ENCODE measurements around the gene NSMCE3. TPM values are rescaled to one million over a fixed set of nuclear protein-coding genes. Genes with fewer than 3 reads are reported as not detected.

The NSMCE3 gene
- total and polyA plus RNA-seq, 5 experiments from 2014 or later: 17.2 to 38.4 (median 34.5) TPM

DNA sequence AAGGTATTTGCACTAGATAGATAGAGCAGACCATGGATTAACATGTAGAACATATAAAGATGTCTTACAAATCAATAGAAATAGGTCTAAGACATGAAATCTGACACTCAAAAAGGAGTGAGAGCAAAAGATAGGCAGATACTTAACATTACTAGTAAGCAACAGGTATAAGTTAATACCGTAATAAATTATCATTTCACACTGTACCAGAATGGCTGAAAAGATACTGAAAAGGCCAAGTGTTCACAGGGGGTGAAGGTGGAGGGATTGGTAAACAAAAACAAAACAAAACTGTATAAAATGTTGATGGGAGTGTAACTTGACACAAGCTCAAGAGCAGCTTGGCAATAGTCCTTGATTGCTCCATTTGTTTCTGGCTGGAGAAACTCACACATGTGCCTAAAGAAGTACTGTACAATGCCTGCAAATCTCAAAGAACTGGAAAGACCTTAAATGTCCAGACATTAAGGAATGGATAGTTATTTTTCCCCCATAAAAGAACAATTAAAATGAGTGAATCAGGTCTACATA lies 3.5 kb downstream of the NSMCE3 start:
- POLR2A ChIA-PET: no interaction called here
- Mint-ChIP-seq H3K4me3 (peak overlapping the region in 6 of 10 donors; percentile 2 to 56 (median 42)), H3K27me3 (no peaks in the 10 kb centered on the region), H3K27ac (peak overlapping the region in 2 of 10 donors; percentile 3 to 60), H3K9me3 (no peaks in the 10 kb centered on the region), H3K36me3 (peaks cover 0 to 15% (median 0%) of the 10 kb centered on the region in 3 donors), H3K4me1 (peaks cover 35 to 64% (median 60%) of the 10 kb centered on the region in 4 donors)
- no peak for DNase-seq
- ATAC-seq: no peak

DNA sequence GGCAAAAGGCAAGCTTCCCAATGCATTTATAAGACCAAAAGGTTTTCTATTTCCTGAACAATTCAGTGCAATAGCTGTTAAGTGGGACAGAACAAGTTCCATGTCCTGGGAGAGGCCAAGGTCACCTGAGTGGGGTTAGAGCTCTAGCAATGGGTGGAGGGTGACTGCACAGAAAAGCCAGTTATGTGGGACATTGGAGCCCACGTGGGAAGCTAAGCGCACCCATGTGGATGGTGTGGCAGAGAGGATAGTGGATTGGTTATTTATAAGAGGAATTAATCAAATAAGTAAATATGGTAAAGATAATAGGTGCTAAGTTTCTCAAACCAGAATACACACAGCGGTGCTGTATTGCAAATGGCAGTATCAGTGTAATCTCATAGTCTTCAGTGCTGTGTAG lies 6.3 kb downstream of the NSMCE3 start:
- Mint-ChIP-seq H3K27ac (peak overlapping the region in 8 of 10 donors; percentile 37 to 87 (median 72)), H3K36me3 (peaks cover 0 to 15% (median 0%) of the 10 kb centered on the region in 3 donors), H3K4me1 (peaks cover 22 to 42% (median 39%) of the 10 kb centered on the region in 4 donors), H3K9me3 (no peaks in the 10 kb centered on the region), H3K4me3 (peak overlapping the region in 2 of 10 donors; percentile 2 to 5), H3K27me3 (peaks cover 0 to 4% (median 0%) of the 10 kb centered on the region in 5 donors)
- DNase-seq (no peak), ATAC-seq (no peak)
- POLR2A ChIA-PET: no interaction called here

DNA sequence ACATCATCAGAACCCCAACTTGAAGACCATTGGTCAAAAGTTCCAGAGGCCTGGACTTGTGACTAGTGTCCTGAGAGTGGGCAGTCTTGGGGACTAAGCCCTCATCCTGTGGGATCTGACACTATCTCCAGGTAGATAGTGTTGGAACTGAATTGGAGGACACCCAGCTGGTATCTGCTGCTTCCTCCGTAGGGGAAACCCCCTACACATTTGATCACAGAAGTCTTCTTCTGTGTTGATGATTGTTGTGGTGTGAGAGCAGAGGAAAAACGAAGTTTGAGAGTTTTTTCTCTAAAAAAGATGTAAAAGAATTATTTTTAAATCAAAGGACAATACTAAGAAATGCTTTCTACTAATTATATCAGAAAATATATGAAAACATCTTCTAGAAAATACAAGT lies 6.9 kb downstream of the NSMCE3 start:
- peak overlapping the region in 2 of 10 donors; percentile 2 to 15 for H3K4me3 Mint-ChIP-seq
- H3K27ac Mint-ChIP-seq: peak overlapping the region in 7 of 10 donors; percentile 39 to 87 (median 74)
- H3K27me3 Mint-ChIP-seq: peaks cover 0 to 4% (median 0%) of the 10 kb centered on the region in 5 donors
- peak; percentile 95 to 98 for ATAC-seq
- peaks cover 22 to 39% (median 36%) of the 10 kb centered on the region in 4 donors for H3K4me1 Mint-ChIP-seq
- DNase-seq: peak in 7 of 10 donors; percentile 4 to 49 (median 20)
- H3K9me3 Mint-ChIP-seq: no peaks in the 10 kb centered on the region
- POLR2A ChIA-PET: no interaction called here
- H3K36me3 Mint-ChIP-seq: peaks cover 0 to 15% (median 0%) of the 10 kb centered on the region in 3 donors

DNA sequence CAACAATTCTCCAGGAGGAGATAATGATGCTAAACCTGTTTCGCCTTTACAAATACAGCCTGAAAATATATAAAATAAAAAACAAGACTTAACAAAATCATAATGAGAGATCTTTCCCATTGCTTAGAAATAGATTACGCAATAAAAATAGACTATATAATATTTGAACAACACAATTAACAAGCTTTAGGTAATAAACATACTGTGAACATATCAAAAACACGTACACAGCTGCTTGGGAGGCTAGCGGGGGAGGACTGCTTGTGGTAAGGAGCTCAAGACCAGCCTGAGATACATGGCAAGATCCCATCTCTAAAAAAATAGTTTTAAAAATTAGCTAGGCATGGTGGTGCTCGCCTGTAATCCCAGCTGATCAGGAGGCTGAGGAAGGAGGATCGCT lies 8.7 kb downstream of the NSMCE3 start:
- ATAC-seq (no peak), DNase-seq (no peak)
- POLR2A ChIA-PET: no interaction called here
- no peaks in the 10 kb centered on the region for H3K9me3 Mint-ChIP-seq
- no peak overlapping the region for H3K4me3 Mint-ChIP-seq
- peaks cover 0 to 5% (median 0%) of the 10 kb centered on the region in 5 donors for H3K27me3 Mint-ChIP-seq
- peaks cover 0 to 4% (median 0%) of the 10 kb centered on the region in 3 donors for H3K36me3 Mint-ChIP-seq
- H3K27ac Mint-ChIP-seq: no peak overlapping the region
- peaks cover 11 to 21% (median 18%) of the 10 kb centered on the region in 4 donors for H3K4me1 Mint-ChIP-seq

DNA sequence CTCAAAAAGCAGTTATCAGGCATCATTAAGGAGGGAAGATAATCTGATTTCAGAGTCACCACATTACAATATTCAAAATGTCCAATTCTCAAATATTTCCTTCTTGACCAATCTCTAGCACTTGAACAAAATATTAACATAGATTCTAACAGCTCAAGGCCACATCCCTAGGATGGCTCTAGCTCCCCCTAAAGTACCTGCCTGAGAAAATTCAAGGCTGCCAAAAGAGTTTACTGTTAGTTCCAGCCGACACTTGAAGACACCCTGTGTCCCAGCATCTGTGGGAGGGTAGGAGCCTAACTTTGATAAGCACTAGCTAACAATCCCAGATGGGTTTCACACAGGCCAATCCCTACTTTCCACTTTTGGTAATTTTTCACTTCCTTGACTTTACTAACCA lies 10.4 kb downstream of the NSMCE3 start:
- POLR2A ChIA-PET: no interaction called here
- Mint-ChIP-seq H3K4me1 (peaks cover 10 to 17% (median 13%) of the 10 kb centered on the region in 4 donors), H3K4me3 (no peak overlapping the region), H3K27ac (peak overlapping the region in 2 of 10 donors; percentile 2 to 32), H3K27me3 (peaks cover 0 to 5% (median 3%) of the 10 kb centered on the region in 5 donors), H3K9me3 (no peaks in the 10 kb centered on the region), H3K36me3 (no peaks in the 10 kb centered on the region)
- DNase-seq (no peak), ATAC-seq (no peak)

DNA sequence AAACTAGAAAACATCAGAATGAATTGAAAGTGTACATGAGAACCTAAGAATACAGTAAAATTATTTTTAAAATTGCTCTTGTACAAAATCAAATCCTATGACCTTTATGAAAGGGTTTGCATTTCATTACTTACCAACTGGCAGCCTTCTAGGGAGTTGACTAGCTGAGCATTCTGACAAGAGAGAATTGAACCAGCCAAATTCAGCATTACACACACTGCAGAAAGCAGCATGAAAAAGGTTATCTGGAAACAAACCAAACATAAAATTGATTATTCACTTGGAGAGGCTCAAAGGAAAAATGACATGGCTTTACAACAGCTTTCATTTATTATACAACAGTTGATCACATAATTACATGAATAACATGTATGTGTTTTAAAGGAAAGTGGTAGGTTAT lies 17.4 kb downstream of the NSMCE3 start:
- no peaks in the 10 kb centered on the region for H3K4me1 Mint-ChIP-seq
- no peak for ATAC-seq
- H3K9me3 Mint-ChIP-seq: peaks cover 0 to 9% (median 0%) of the 10 kb centered on the region in 9 donors
- DNase-seq: no peak
- no peak overlapping the region for H3K4me3 Mint-ChIP-seq
- peaks cover 0 to 9% (median 3%) of the 10 kb centered on the region in 5 donors for H3K27me3 Mint-ChIP-seq
- POLR2A ChIA-PET: no interaction called here
- H3K27ac Mint-ChIP-seq: no peak overlapping the region
- H3K36me3 Mint-ChIP-seq: no peaks in the 10 kb centered on the region

DNA sequence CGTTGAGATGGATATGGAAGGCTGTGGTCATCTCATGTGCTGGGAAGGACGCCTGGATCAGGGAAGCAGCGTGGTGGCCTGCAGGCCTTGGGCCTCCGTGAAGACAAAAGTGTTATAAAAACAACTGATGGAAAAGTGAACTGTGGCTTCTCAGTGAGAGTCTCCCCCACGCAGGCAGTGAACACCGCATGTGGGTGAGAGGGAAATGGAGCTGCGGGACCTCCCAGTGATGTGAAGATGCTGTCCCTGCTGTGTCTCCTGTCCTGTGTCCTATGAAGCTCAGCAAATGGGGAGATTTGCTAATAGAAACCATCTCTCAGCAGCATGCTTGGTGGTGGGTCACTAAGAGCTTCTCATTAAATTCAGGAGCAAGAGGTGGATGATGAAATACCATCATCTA lies 25.1 kb downstream of the NSMCE3 start:
- H3K27me3 Mint-ChIP-seq: peaks cover 0 to 7% (median 0%) of the 10 kb centered on the region in 5 donors
- ATAC-seq (no peak), DNase-seq (no peak)
- H3K4me3 Mint-ChIP-seq: no peak overlapping the region
- POLR2A ChIA-PET: no interaction called here
- H3K27ac Mint-ChIP-seq: no peak overlapping the region
- peaks cover 0 to 4% (median 0%) of the 10 kb centered on the region in 9 donors for H3K9me3 Mint-ChIP-seq
- no peaks in the 10 kb centered on the region for H3K4me1 Mint-ChIP-seq
- H3K36me3 Mint-ChIP-seq: no peaks in the 10 kb centered on the region

DNA sequence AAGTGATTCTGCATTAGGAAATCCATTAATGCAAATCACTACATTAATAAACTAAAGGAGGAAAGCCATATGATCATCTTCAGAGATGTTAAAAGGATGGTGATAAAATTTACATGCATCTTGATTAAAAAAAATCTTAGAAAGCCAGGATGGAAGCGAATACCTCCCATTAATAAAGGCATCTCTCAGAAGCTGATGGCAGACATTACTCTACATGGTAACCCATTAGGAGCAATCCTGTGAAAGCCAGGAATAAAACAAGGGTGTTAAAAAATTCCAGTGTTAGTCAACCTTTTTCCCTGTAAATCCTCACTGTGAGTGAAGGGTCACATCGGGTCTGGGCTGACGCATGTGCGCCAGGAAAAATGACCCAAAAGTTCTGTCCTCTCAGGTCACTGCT lies 25.5 kb downstream of the NSMCE3 start:
- no peaks in the 10 kb centered on the region for H3K36me3 Mint-ChIP-seq
- no peak for DNase-seq
- H3K27me3 Mint-ChIP-seq: peaks cover 0 to 7% (median 0%) of the 10 kb centered on the region in 5 donors
- no peak overlapping the region for H3K4me3 Mint-ChIP-seq
- H3K27ac Mint-ChIP-seq: no peak overlapping the region
- H3K4me1 Mint-ChIP-seq: no peaks in the 10 kb centered on the region
- H3K9me3 Mint-ChIP-seq: peaks cover 0 to under 1% (median 0%) of the 10 kb centered on the region in 9 donors
- POLR2A ChIA-PET: no interaction called here
- no peak for ATAC-seq

DNA sequence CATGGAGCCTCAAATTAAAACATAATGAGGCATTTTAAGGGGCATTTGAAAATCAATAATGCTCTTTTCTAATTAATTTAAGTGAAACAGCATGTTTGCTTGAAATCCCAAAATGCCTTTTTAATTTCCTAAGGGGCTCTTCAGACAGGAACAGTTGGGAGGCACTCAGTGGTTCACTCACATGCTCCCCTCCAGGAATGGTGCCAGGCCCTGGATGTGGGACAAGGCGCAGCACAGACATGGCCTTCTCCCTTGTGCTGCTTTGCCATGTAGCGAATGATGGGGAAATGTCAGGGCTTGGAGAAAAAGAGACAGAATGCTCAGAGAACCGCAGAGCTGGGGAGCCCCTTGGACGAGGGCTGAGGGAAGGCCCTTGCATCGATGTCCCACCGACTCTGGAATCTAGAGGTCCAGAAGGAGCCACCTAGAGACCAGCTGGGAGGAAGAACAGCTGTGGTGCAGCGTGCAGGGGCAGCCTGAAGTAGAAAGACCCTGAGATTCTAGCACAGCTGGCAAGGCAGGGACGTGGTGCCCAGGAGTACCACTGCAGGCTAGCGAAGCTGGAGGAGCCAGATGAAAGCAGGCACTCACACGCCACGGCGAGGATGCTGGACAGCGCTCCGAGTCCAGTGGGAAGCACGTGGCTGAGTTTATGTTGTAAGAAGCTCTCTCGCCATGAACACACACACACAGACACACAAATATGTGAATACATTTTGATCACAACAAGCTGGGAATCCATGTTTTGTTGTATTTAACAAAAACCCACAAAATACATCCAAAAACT lies 27.0 kb downstream of the NSMCE3 start:
- H3K27me3 Mint-ChIP-seq: peaks cover 0 to 10% (median 1%) of the 10 kb centered on the region in 5 donors
- DNase-seq (no peak), ATAC-seq (no peak)
- H3K9me3 Mint-ChIP-seq: no peaks in the 10 kb centered on the region
- H3K36me3 Mint-ChIP-seq: no peaks in the 10 kb centered on the region
- no peaks in the 10 kb centered on the region for H3K4me1 Mint-ChIP-seq
- H3K4me3 Mint-ChIP-seq: no peak overlapping the region
- POLR2A ChIA-PET: no interaction called here
- H3K27ac Mint-ChIP-seq: no peak overlapping the region

DNA sequence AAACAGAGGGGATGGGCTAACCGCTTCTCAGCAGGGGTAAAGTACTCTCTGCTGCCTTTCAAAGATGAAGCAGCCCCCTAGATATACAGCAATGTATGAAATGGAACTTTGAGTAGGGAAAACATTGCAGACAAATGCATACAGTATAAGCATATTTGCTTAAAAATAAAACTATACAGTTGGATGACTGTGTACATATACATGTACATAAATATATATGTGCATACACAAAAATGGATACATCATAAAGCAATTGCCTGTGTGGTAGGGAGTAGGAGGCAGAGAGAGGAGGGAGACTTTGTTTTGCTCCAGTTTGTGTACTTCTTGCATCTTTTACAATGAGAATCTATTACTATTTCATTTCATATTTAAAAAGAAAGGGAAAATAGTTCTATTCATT lies 28.4 kb downstream of the NSMCE3 start:
- no peaks in the 10 kb centered on the region for H3K36me3 Mint-ChIP-seq
- no peak overlapping the region for H3K27ac Mint-ChIP-seq
- peaks cover 0 to 10% (median 3%) of the 10 kb centered on the region in 5 donors for H3K27me3 Mint-ChIP-seq
- H3K9me3 Mint-ChIP-seq: peaks cover 0 to 2% (median 0%) of the 10 kb centered on the region in 9 donors
- DNase-seq (no peak), ATAC-seq (no peak)
- no peak overlapping the region for H3K4me3 Mint-ChIP-seq
- POLR2A ChIA-PET: no interaction called here
- H3K4me1 Mint-ChIP-seq: no peaks in the 10 kb centered on the region

DNA sequence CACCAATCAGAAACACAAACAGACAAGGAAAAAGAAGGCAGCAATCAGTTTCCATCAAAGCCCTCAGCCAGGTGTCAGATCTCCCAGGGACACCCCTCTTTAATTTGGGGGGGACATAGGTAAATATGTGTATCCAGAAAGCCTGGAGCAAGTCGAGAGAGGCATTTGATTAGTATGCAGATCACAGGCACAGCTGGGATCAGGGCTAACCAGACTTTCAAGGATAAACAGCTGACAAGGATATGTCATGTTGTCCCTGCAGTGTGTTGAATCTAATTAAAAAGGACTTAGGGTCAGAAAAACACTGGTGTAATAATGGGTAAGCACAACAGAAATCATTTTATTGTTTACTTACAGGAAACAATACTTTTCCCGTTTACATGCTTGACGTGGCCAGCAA lies 30.2 kb downstream of the NSMCE3 start:
- POLR2A ChIA-PET: no interaction called here
- no peak overlapping the region for H3K4me3 Mint-ChIP-seq
- no peak overlapping the region for H3K27ac Mint-ChIP-seq
- no peak for ATAC-seq
- H3K36me3 Mint-ChIP-seq: peaks cover 0 to 8% (median 7%) of the 10 kb centered on the region in 3 donors
- H3K27me3 Mint-ChIP-seq: peaks cover 1 to 17% (median 8%) of the 10 kb centered on the region in 5 donors
- DNase-seq: no peak
- peaks cover 0 to 15% (median 10%) of the 10 kb centered on the region in 9 donors for H3K9me3 Mint-ChIP-seq
- no peaks in the 10 kb centered on the region for H3K4me1 Mint-ChIP-seq

DNA sequence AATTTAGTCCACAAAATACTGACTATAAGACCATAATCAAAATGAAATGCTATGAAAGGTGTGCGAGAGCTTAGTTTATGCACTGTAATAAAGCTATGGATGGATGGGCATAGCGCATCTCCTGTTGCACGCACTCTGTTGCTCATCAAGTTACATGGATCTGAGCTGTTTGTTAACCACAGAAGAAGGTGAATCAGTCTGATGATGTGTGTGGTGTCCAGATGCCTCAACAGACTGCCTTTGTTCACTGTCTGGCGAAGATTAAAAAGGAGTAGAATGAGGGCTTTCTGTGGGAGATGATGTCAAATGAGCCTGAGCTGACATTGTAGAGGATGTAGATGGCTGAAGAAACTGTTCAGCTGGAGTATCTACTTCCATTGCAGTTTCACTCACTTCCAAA lies 36.1 kb downstream of the NSMCE3 start:
- Mint-ChIP-seq H3K36me3 (peaks cover 0 to 8% (median 7%) of the 10 kb centered on the region in 3 donors), H3K4me3 (no peak overlapping the region), H3K4me1 (no peaks in the 10 kb centered on the region), H3K27ac (no peak overlapping the region), H3K27me3 (peaks cover 19 to 30% (median 22%) of the 10 kb centered on the region in 5 donors), H3K9me3 (peaks cover 0 to 15% (median 11%) of the 10 kb centered on the region in 9 donors)
- POLR2A ChIA-PET: interaction anchor here (0.6 kb wide), 1 partner anchor 37 kb away, joined by 3 read pairs; no protein-coding TSS in a partner anchor
- ATAC-seq: no peak
- DNase-seq: no peak
